HG03066 (cell line): ENCODE data around the gene SCLY.
"Not testable (repeated sequence)": the region's sequence is repeated elsewhere in the genome, so short reads cannot be mapped to it uniquely, and the experiment has no call there.

ENCODE experiments used
- ATAC-seq: cut with Tn5 transposase; IDR thresholded peaks from one replicate; pipeline ENCODE4 v1.9.1; 2021; ENCODE audit warnings: low read depth; ENCODE audit not compliant: unreplicated experiment

The SCLY gene

DNA sequence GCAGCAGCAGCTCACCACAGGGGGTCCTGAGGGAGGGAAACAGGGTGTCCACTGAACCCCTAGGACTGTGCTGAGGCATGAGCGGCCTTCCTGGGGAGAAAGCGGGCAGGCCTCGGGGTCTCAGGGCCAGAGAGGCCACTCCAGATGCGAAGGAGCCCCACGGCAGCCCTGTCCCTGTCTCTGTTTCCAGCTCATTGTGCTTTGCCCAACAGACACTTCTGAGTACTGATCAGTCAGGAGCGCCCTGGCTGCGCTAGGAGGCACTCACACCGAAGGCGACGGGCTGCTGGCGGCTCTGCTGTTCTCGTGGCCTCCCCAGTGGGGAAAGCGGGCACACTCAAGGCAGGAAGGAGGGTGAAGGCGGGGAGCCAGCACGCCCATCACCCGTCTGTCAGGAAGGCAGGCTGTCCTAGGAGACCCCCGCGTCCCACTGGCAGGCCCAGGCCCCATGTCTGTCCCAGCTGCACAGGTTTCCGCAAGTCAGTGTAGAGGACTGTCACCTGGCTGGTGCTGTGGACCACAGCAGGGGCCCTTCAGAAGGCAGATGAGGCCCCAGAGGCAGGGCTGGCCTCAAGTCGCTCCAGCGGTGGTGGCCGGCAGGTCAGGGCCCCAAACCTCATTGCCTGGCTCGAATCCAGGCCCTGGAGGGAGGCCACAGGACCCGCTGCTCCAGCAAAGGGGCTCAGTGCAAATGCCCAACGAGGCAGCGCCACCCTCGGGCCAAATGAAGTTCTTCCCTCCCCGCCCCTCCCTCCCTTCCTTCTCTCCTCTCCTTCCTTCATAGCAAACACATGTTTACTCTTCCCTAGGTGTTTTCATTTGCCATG is 46.1 kb downstream of the SCLY start:
- ATAC-seq, result no peak

DNA sequence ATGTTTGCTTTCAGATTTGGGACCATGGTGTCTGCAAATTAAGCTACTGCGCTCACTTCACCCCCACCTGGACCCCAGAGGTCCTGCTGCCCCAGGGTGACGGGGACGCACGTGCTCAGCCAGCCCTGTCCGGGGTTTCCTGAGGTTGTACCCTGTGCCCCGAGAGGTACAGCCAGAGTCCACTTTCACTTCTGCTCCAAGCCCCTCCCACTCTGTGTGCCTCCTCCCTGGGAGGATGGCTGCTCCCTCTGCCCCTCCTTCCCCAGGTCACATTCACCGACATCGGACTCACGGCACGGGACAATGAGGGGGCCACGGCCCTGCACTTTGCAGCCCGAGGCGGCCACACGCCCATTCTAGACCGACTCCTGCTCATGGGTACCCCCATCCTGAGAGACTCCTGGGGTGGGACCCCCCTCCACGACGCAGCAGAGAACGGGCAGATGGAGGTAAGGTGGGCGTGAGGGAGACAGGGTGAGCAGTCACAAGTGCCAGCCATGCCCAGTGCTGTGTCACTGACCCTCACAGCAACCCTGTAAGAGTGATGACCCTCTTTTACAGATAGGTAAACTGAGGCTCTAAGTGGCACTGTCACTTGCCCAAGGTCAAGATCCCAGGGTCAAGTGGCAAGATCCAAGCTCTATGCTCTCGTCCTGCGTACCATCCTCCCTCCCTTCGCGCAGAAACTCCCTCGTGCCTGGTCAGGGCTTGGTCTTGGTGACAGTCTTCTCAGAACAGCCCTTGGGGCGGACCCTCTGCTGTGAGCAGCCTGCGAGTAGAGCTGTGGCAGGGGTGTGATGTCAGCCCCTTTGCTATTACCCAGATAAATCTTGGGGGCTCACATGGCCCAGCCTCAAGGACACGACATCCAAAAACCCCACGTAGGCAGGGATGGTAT is 47.0 kb downstream of the SCLY start:
- no peak for ATAC-seq

- ATAC-seq, result peak; percentile 69
Observed at GRCh38 chr2:238108423-238109183, 47.8 kb downstream of the SCLY start.

DNA sequence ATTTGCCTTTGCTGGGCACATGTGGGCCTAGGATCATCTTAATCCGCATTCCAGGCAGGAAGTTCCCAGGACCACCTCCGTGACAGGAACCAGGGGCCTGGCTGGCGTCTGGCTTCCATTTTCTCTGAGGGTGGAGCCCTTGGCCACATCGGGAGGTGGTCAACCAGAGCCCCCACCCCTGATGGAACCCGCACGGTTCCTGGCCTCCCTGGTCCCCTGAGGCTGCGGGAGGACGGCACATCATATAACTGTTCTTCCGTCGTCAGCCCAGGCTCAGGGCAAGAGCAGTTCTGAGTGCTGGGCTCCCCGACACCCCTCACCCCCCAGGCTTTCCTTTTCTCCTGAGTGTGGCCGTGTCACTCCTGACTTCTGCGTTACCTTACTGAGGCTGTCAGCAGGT is 52.8 kb downstream of the SCLY start:
- no peak for ATAC-seq

DNA sequence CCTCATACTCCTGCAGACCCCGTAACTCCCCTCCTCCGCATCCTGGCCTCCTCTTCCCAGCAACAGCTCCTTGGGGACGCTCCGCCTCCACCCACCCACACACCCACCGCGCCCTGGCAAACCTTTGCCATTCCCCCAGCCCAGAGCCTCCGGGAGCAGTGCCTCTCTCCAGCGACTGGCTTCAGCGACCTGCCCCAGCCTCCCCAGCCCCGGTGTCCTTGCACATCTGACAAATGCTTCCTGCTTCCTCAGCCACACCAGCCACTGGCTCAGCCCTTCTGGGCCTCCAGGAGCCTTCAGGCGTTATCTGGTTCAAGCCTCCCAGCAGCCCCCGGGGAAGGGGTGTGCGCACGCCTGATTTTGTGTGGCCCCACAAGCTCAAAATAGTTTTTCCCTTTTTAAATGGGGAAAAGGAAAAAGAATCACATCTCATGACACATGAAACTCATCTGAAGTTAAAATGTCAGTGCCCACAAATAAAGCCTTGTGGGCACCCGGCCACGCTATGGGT is 53.6 kb downstream of the SCLY start:
- ATAC-seq, result no peak

DNA sequence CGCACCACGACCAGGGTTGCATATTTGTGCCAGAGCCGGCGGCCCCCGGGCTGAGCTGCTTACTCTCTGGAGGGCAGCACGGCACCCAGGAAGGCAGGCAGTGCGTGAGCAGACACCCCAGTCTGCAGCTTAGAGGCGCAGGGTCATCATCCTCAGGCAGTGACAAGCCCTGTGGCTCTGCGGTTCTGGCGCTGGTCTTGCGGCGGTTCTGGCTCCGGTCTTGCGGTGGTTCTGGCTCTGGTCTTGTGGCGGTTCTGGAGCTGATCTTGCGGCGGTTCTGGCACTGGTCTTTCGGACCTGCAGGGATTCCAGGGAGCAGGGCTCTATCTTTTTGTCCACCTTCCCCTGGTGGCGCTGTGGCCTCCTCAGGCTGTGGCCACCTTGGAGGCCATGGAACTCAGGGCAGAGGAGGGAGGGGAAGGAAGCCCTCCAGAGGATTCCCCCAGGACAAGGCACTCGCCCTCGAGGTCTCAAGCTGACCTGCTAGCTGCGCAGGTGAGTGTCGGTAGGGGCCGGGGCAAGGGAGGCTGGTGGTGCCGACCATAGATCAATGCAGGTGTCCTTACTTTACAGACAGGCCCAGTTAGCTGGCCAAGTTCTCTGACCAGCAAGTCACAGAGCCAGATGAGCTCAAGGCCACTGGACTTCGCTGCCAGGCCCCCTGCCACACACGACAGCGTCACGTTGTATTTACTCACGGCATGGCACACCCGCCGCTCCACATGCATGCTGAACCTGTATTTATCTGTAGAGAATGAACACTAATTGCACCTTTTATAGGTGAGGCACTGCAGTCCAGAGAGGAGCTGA is 54.3 kb downstream of the SCLY start:
- ATAC-seq, result no peak

DNA sequence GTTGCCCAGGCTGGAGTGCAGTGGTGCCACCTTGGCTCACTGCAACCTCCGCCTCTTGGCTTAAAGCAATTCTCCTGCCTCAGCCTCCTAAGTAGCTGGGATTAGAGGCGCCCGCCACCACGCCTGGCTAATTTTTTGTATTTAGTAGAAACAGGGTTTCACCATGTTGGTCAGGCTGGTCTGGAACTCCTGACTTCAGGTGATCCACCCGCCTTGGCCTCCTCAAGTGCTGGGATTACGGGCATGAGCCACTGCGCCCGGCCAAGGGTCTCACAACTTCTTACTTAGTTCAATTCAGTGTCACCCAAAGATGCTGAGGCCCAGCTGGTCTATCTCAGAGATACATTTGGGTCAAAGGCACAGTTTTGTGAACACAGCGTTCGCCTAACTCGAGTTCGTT is 54.9 kb downstream of the SCLY start:
- not testable (repeated sequence) for ATAC-seq

DNA sequence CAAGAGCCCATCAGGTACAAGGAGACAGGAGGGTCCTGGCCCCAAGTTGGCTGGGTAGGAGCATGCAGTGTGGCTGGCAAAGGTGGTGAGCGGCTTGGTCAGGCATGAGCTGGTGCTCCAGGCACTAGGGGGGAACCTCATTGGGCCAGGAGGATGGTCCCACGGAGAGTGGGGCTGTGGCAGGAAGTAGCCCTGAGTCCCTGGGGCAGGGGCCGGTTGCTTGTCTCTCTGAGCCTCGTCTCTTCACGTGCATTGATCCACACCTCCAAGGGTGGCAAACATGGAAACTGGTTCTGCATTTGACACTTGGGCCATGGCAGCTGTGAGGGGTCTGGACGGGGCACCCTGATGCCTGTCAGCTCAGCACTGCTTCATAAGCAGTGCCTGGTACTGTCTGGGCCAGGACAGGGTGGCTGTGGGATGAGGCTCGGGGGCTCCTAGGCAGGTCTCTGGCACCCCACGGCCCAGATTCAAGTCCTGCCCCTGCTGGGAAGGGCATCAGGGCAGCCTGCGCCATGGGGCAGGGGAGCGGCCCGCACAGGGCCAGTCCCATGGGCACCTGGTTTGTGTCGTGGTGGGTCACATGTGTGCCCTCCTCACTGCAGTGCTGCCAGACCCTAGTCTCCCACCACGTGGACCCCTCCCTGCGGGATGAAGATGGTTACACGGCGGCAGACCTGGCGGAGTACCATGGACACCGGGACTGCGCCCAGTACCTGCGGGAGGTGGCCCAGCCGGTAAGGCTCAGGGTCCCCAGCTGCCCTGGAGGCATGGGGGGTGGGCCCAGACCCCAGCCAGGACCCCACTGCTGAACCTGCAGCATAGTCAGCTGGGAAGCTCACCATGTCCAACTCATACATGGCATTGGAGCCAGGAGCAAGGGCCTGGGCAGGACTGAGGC is 55.7 kb downstream of the SCLY start:
- ATAC-seq, result no peak

GRCh38 chr2:238117199-238118154 is 56.7 kb downstream of the SCLY start:
- no peak for ATAC-seq

DNA sequence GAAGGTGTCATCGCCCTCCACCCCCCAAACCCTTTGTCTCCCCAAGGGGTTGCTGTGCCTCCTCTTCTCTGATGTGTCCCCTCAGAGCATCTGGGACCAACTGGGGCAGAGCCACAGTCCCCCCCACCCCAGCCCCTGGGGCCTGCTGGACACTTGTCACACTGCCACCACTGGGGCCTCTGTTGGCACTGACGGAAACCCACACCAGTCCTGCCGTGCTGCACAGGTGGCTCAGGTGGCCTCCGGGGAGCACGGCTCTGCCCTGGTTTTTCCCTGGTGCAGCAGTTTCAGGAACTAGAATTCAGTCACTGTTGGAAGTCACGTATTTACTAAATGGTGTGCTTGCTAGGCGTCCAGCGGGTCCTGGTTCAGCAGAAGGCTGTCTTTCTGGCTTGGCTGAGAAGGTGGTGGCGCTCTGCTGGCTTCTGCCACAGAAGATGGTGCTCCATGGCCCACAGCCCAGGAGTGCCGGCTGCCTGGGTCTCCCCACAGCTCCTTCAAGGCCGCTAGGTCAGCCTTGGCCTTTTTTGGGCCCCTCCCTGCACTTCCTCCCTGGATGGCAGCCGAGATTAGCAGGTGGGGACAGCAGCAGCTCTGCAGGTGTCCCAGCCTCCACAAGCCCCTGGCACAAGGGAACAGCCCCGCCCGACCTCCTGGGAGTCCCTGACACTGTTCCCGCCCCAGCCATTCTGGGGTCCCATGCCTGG is 59.1 kb downstream of the SCLY start:
- no peak for ATAC-seq

- no peak for ATAC-seq
Observed at GRCh38 chr2:238120463-238121298, 59.9 kb downstream of the SCLY start.

GRCh38 chr2:238121511-238122286 is 60.9 kb downstream of the SCLY start:
- ATAC-seq, result no peak

DNA sequence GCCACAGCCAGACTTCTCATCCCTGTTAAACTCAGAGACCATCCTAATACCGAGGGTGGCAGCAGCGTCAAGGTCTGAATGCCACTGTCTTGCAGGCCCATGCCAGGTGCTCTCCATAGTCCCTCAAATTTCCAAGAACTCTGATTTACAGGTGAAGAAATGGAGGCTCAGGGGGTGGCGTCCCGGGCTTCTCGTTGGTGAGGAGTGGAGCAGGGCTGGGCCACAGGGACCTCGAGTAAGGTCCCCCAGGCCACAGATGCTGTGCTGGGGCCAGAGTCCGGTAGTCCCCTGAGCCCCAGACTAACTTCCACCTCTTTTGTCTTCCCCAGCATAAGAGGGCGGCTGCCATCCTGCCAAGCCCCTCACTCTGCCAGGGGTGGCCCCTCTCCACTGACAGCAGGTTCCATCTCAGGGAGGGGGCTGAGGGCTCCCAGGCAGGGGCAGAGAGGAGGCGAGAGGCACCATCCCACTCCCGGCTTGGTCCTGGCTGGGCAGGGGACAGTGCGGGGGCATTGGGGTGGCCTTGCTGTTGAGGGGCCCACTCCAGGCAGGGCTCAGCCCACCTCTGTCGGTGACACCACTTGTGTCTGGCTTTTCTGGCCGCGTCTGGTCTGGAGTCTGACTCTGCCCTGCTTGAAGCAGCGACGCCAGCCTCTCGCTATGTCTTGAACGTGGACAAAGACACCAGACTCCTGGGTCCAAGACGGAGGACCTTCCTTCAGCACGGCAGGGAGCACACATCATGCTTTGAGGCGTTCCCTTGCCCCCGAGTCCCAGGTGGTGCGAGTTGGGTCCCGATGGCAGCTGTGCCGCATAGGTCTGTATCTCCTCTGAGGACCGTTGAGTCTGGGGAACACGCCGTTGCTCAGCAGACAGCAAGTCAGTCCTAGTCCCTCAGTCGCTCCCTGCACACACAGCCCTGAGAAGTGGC is 61.8 kb downstream of the SCLY start:
- no peak for ATAC-seq

- no peak for ATAC-seq
Observed at GRCh38 chr2:238123218-238123971, 62.6 kb downstream of the SCLY start.
